GM18526 (cell line): ENCODE measurements around the gene VAT1L.

Source experiments
- POLR2A ChIP-seq: IDR thresholded peaks from 3 replicates; pipeline ENCODE4 v1.6.1; 2011; ENCODE audit not compliant: insufficient read length; ENCODE audit errors: extremely low read depth

VAT1L gene

DNA sequence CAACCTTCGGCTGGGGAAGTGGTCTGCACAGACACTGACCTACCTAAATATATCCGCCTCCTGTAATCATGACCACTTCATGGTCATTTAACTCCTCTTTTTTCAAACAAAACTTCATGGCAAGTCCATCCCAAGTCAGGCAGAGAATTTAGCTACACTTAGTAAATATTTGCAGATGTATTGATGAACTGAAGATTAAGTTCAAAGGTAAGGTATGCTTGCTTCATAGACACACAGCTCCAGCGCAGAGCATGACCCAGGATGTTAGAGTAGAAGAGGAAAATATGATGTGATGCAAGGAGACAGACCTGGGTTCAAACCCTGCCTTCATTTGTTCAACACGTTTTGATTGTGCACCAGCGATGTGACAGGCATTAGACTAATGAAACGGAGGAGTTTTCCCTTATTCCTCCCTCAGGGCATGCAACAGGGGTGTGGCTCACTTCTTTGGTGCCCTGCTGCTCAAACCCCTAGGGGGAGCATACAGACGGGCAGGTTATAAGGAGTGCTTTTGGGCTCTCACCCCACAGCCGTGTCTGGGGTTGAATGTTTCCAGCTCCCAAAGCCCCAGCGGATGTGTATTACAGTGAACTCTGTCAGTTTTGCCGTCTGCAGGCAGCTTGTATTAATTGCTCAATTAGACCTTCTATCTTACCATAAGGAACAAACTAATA is 210.1 kb downstream of the VAT1L start:
- no peak for TF ChIP-seq POLR2A

DNA sequence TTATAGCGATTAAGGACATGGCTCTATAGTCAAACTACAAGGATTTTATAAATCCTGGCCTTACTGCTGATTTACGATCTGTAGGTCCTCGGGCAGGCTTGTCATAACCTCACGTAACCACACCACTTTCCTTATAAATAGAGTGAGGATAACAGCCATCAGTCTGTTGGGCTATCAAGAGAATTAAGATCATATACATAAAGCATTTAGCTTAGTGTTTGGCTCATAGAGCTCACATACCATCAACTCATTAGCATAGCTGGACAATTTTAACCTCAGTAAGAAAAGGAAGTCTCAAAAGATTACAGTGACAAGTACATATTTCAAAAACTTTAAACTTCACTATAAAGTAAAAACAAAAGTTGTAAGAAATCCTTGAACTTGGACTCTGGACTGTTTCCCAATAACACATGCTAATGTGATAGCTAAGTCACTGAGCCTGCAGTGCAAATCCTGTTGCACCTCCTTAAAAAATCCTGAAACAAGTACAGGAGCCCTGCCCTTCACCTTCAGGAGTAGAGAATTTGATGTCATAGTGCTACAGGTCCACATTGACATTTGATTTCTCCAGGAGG is 213.2 kb downstream of the VAT1L start:
- TF ChIP-seq POLR2A: no peak

DNA sequence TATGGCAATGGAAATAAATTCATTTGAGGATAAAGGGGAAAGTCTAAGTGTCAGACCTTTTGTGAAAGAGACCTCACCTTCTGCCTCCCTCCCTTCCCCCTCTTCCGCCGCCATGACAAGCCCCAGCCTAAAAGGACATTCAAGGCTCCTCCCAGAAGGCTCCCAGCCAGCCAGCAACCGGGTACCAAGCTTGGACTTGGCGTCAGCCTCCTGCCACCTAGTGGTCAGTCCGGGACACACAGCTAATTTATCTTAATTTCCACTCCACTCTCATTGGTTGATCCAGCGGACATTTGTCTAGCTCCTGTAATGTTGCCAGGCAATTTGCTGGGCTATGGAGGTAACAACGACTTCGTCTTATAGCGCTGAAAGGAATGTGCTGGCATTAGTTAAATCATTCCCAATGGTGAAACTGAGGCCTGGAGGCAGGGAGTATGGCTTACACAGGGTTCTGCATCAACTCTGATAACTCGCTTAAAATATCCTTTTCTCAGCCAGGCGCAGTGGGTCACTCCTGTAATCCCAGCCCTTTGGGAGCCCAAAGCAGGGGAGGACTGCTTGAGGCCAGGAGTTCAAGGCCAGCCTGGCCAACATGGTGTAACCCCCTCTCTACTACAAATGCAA is 214.7 kb downstream of the VAT1L start:
- TF ChIP-seq POLR2A: no peak

DNA sequence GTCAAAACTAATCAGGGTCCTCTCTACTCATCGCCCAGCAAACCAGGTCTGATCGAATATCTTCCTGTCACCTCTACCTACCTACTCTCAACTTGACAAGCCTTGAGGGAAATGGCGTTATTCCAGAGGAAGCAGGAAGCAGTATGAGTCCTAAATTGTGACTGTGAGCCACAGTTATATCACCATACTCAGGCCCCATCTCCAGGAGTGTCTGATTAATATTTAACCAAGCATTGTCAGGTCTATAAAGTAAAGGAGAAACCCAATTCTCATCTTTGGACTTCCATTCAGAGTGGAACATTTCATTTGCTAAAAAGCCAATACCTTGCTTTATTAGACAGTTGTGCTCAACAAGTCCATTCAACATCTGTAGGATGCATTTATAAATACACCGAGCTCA is 216.2 kb downstream of the VAT1L start:
- no peak for TF ChIP-seq POLR2A

DNA sequence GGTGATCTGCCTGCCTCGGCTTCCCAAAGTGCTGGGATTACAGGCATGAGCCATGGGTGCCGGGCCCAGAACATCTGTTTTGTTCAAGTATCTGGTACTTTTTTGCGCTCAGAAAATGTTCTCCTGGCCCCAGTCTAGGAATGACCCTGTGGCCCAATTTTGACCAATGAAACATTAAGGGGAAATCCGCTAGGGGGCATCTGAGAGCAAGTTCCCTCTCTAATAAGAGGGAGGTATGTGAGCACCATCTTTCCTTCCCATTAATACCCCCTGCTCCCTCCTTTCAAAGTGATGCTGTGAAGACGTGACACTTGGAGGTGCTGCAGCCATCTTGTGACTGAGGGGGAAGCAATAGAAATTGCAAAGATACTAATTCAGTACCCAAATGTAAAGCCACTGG is 217.5 kb downstream of the VAT1L start:
- no peak for TF ChIP-seq POLR2A

DNA sequence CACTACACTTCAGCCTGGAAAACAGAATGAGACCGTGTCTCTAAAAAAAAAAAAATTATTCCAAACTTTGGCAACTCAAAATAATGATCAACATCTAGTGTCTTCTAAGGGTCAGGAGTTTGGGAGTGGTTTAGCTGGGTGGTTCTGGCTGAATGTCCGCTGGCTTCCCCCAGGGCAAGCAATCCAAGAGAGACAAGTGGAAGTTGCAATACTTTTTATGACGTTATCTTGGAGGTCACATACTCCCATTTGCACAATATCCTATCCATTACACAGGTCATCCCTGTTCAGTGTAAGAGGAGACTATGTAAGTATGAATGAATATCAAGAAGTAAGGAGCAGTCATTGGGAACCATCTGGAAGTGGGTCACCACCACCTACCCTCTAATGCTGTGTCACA is 218.8 kb downstream of the VAT1L start:
- no peak for TF ChIP-seq POLR2A

DNA sequence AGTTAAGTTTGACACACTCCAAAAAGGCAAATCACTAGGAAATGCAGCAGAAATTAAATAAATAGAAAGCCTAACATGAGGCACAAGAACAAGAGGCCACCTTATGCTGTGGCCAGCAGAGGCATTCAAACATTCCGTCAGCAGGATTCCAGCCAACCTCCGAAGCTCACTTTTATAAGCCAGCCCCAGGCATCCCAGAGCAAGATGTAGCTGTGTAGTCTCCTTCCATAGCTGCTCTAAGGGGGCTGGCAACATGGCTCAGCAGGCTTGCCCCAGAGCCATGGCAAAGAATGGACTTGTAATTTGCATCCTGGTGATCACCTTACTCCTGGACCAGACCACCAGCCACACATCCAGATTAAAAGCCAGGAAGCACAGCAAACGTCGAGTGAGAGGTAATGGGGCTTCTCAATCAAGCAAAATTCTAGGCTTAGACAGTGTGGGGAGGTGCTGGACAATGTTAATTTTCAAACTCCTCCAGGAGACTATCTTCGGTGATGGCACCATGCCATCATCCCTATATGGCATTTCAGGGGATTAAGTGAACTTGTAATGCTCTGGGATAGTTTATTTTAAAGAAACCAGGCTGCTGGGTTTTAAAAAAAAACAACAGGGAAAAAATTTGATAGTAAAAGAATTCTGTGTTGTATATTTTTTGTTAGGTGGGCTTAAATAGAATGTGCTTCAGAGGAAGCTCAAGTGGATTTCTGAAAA is 234.1 kb downstream of the VAT1L start, which contains the start of gene CLEC3A:
Gene CLEC3A (plus strand): TSS at position 202 of the 714 bp plus-strand sequence. CDS start 79 bp downstream, at position 281.
- no peak for TF ChIP-seq POLR2A

DNA sequence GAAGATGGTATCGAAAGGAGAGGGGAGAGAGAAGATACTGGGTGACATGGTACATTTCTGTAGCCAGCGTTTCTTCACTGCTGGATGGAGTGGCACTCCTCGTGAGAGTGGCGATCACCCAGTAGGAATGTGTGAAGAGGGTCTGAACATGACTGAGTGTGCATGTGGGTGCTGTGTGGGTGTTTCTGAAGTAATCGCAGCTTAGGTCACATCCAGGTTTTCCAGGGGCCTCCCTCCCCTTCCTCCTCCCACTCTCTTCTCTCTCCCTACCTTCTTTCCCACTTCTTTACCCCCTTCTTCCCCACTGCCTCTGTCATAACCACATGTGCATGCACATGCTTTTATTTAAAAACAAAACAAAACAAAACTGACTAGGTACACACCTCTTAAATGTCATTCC is 235.8 kb downstream of the VAT1L start:
- no peak for TF ChIP-seq POLR2A

DNA sequence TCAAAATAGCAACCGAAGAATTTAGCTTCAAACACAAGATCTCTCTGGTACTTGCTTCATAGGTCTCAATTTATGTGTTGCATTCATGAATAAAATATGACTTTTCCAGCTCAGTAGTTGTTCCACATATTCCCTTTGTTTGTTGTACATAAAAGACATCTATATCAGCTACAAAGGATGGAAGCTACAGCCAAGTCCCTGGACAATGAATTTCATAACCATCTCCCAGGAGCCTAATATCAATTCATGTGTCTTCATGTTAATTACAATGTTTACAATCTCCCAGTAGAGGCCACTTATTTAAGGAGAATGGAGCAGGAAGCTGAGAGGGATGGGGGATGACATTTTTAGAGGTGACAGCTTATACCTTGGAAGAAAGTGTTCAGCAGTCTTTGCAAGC is 237.3 kb downstream of the VAT1L start:
- no peak for TF ChIP-seq POLR2A

DNA sequence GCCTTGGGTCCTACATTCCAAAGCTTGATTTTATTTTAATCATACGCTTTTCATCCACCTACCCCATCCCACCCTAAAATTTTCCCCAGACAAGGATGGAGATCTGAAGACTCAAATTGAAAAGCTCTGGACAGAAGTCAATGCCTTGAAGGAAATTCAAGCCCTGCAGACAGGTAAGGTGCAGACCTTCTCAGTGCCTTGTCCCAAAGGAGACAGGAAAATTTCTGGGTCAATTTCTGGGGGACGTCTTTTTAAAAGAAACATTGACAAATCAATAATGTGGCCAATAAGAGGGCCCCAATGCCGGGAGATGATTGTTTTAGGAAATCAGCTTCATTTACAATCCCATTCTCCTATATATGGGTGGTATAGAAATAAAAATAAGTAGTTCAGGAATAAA is 239.7 kb downstream of the VAT1L start:
- TF ChIP-seq POLR2A: no peak
